ENCODE results near the gene PAM.
"Not testable (repeated sequence)": the region's sequence is repeated elsewhere in the genome, so short reads cannot be mapped to it uniquely, and the experiment has no call there.

Gene PAM

GRCh38 chr5:103013933-103014552 is 258.9 kb downstream of the PAM start:
- DNase-seq = no peak

- no peak for DNase-seq
These were observed 259.9 kb downstream of the PAM start for GRCh38 chr5:103014983-103015382.

GRCh38 chr5:103016167-103016566 is 261.1 kb downstream of the PAM start:
- DNase-seq = no peak

GRCh38 chr5:103019804-103020203 is 264.7 kb downstream of the PAM start:
- no peak for DNase-seq

- DNase-seq = no peak
These were observed 266.2 kb downstream of the PAM start for GRCh38 chr5:103021314-103021713.

- DNase-seq = no peak
These were observed 272.2 kb downstream of the PAM start for GRCh38 chr5:103027267-103027666.

GRCh38 chr5:103031607-103032006 is 276.5 kb downstream of the PAM start:
- DNase-seq = no peak

- DNase-seq = no peak
These were observed 278.6 kb downstream of the PAM start for GRCh38 chr5:103033696-103034095.

- no peak for DNase-seq
These were observed 279.7 kb downstream of the PAM start for GRCh38 chr5:103034662-103035392.

- no peak for DNase-seq
These were observed 280.6 kb downstream of the PAM start for GRCh38 chr5:103035701-103036100.

GRCh38 chr5:103036601-103037000 is 281.5 kb downstream of the PAM start:
- DNase-seq = no peak

GRCh38 chr5:103037673-103038455 is 282.8 kb downstream of the PAM start:
- no peak for DNase-seq

GRCh38 chr5:103041071-103041676 is 286.1 kb downstream of the PAM start:
- peak; percentile 6 for DNase-seq

GRCh38 chr5:103046706-103047105 is 291.6 kb downstream of the PAM start:
- DNase-seq = not testable (repeated sequence)

GRCh38 chr5:103057208-103058130 is 302.4 kb downstream of the PAM start:
- DNase-seq = no peak

GRCh38 chr5:103059525-103059924 is 304.4 kb downstream of the PAM start:
- no peak for DNase-seq

- DNase-seq = no peak
These were observed 305.4 kb downstream of the PAM start for GRCh38 chr5:103060424-103060954.

GRCh38 chr5:103066326-103066725 is 311.2 kb downstream of the PAM start:
- DNase-seq = no peak

GRCh38 chr5:103073500-103073899 is 318.4 kb downstream of the PAM start:
- not testable (repeated sequence) for DNase-seq

GRCh38 chr5:103075442-103075841 is 320.3 kb downstream of the PAM start:
- no peak for DNase-seq
